LNCAP (cell line): ENCODE measurements around the gene ATRN.

Source experiments
- CTCF ChIP-seq: fragments of 450-650 bp; IDR thresholded peaks from 2 replicates; pipeline ENCODE4 v1.5.1; 2017; ENCODE audit warnings: mild to moderate bottlenecking

Gene ATRN

GRCh38 chr20:3654326-3655130, 183.7 kb downstream of the ATRN start:
- TF ChIP-seq CTCF: no peak

GRCh38 chr20:3655131-3655405, 184.2 kb downstream of the ATRN start:
- no peak for TF ChIP-seq CTCF

- TF ChIP-seq CTCF: no peak
These were observed 187.3 kb downstream of the ATRN start for GRCh38 chr20:3658019-3658715.

- TF ChIP-seq CTCF: no peak
These were observed 188.1 kb downstream of the ATRN start for GRCh38 chr20:3658716-3659491.

GRCh38 chr20:3659492-3660261, 188.9 kb downstream of the ATRN start:
- no peak for TF ChIP-seq CTCF

GRCh38 chr20:3660262-3661059, 189.6 kb downstream of the ATRN start:
- no peak for TF ChIP-seq CTCF
